Measurements from ENCODE around the gene CBLB.

Gene CBLB

GRCh38 chr3:105847865-105848264 lies 20.9 kb downstream of the CBLB start:
- no peak for DNase-seq (ENCODE audit: low read depth)
- no peak for TF ChIP-seq CTCF (conservative IDR thresholded peaks at IDR 0.05; ENCODE audit: low read depth, low read length)
- H3K4me3 ChIP-seq (ENCODE audit: low read length), result no peak overlapping the region

- H3K4me3 ChIP-seq (ENCODE audit: low read length), result no peak overlapping the region
- no peak for TF ChIP-seq CTCF (conservative IDR thresholded peaks at IDR 0.05; ENCODE audit: low read depth, low read length)
- no peak for DNase-seq (ENCODE audit: low read depth)
Measured at GRCh38 chr3:105847452-105847851, 21.4 kb downstream of the CBLB start.

GRCh38 chr3:105846809-105847208 lies 22.0 kb downstream of the CBLB start:
- DNase-seq (ENCODE audit: low read depth), result no peak
- TF ChIP-seq CTCF (conservative IDR thresholded peaks at IDR 0.05; ENCODE audit: low read depth, low read length), result no peak
- no peak overlapping the region for H3K4me3 ChIP-seq (ENCODE audit: low read length)

GRCh38 chr3:105845488-105845887 lies 23.3 kb downstream of the CBLB start:
- no peak overlapping the region for H3K4me3 ChIP-seq (ENCODE audit: low read length)
- DNase-seq (ENCODE audit: low read depth), result no peak
- TF ChIP-seq CTCF (conservative IDR thresholded peaks at IDR 0.05; ENCODE audit: low read depth, low read length), result no peak

- no peak overlapping the region for H3K4me3 ChIP-seq (ENCODE audit: low read length)
- no peak for TF ChIP-seq CTCF (conservative IDR thresholded peaks at IDR 0.05; ENCODE audit: low read depth, low read length)
- DNase-seq (ENCODE audit: low read depth), result peak; percentile 61
Measured at GRCh38 chr3:105844704-105845103, 24.1 kb downstream of the CBLB start.

GRCh38 chr3:105843994-105844393 lies 24.8 kb downstream of the CBLB start:
- no peak for DNase-seq (ENCODE audit: low read depth)
- TF ChIP-seq CTCF (conservative IDR thresholded peaks at IDR 0.05; ENCODE audit: low read depth, low read length), result no peak
- H3K4me3 ChIP-seq (ENCODE audit: low read length), result no peak overlapping the region

GRCh38 chr3:105842943-105843342 lies 25.9 kb downstream of the CBLB start:
- no peak overlapping the region for H3K4me3 ChIP-seq (ENCODE audit: low read length)
- TF ChIP-seq CTCF (conservative IDR thresholded peaks at IDR 0.05; ENCODE audit: low read depth, low read length), result no peak
- DNase-seq (ENCODE audit: low read depth), result no peak
